HepG2 (cell line): ENCODE measurements around the gene CD19. TPM values are rescaled to one million over a fixed set of nuclear protein-coding genes. Genes with fewer than 3 reads are reported as not detected.

ENCODE experiments used
- DPF2 ChIP-seq: sonication (generic); formaldehyde crosslinking; IDR thresholded peaks from 2 replicates; pipeline ENCODE4 v1.4.0; 2020; ENCODE audit warnings: mild to moderate bottlenecking, low read depth, missing genetic modification reagents, borderline replicate concordance
- EP300 ChIP-seq, 3 experiments: sonication (generic) in 1 of 3; formaldehyde crosslinking in 1 of 3; IDR thresholded peaks; 2 replicates each; pipeline versions ENCODE4 v1.5.1 to v1.6.1; 2011 to 2020; ENCODE audit warnings: low read depth in 2 of 3, low read length in 2 of 3, borderline replicate concordance in 1 of 3, improper control_type of control experiment in 1 of 3, mild to moderate bottlenecking in 1 of 3, missing genetic modification reagents in 1 of 3, moderate library complexity in 1 of 3
- GZF1 ChIP-seq: sonication (generic); formaldehyde crosslinking; IDR thresholded peaks from 2 replicates; pipeline ENCODE4 v1.5.1; 2020; ENCODE audit warnings: mild to moderate bottlenecking, missing genetic modification reagents
- IKZF4 ChIP-seq: sonication (generic); formaldehyde crosslinking; IDR thresholded peaks from 2 replicates; pipeline ENCODE4 v1.5.1; 2020; ENCODE audit warnings: borderline replicate concordance, mild to moderate bottlenecking, low read depth, missing genetic modification reagents; ENCODE audit errors: not compliant biosample characterization
- JUNB ChIP-seq: sonication (generic); formaldehyde crosslinking; IDR thresholded peaks from 2 replicates; pipeline ENCODE4 v1.8.0; 2022; ENCODE audit warnings: missing genetic modification reagents, mild to moderate bottlenecking, borderline replicate concordance
- MXD4 ChIP-seq: IDR thresholded peaks from 2 replicates; pipeline ENCODE4 v1.6.1; 2016; ENCODE audit warnings: mild to moderate bottlenecking, missing biosample characterization, missing genetic modification reagents
- RAD21 ChIP-seq: fragments of 450-650 bp; formaldehyde crosslinking; IDR thresholded peaks from 2 replicates; pipeline ENCODE4 v1.5.0; 2020; ENCODE audit warnings: mild to moderate bottlenecking
- RFX1 ChIP-seq: fragments of 450-650 bp; IDR thresholded peaks from 2 replicates; pipeline ENCODE4 v1.6.1; 2017
- SAFB2 ChIP-seq: sonication (generic); formaldehyde crosslinking; IDR thresholded peaks from 2 replicates; pipeline ENCODE4 v1.5.1; 2020; ENCODE audit warnings: missing genetic modification reagents, low read depth, mild to moderate bottlenecking, borderline replicate concordance
- SMARCE1 ChIP-seq: fragments of 450-650 bp; IDR thresholded peaks from 2 replicates; pipeline ENCODE4 v1.6.1; 2017; ENCODE audit warnings: borderline replicate concordance
- SNAI1 ChIP-seq: sonication (generic); formaldehyde crosslinking; IDR thresholded peaks from 2 replicates; pipeline ENCODE4 v1.5.0; 2020; ENCODE audit warnings: mild to moderate bottlenecking, missing genetic modification reagents, borderline replicate concordance
- TAF15 ChIP-seq: fragments of 200-400 bp; formaldehyde crosslinking; IDR thresholded peaks from one replicate; pipeline ENCODE4 v1.6.1; 2018; ENCODE audit warnings: mild to moderate bottlenecking, low read depth, low read length; ENCODE audit not compliant: poor library complexity, severe bottlenecking
- TBX3 ChIP-seq: fragments of 450-650 bp; IDR thresholded peaks from 2 replicates; pipeline ENCODE4 v1.6.1; 2017; ENCODE audit warnings: antibody characterized with exemption, mild to moderate bottlenecking, inconsistent platforms, borderline replicate concordance
- TEAD2 ChIP-seq: sonication (generic); formaldehyde crosslinking; IDR thresholded peaks from 2 replicates; pipeline ENCODE4 v1.9.0; 2021; ENCODE audit warnings: missing genetic modification reagents
- ZFP62 ChIP-seq: sonication (generic); formaldehyde crosslinking; IDR thresholded peaks from 2 replicates; pipeline ENCODE4 v1.4.0; 2020; ENCODE audit warnings: missing genetic modification reagents
- ZNF121 ChIP-seq: sonication (generic); formaldehyde crosslinking; IDR thresholded peaks from 2 replicates; pipeline ENCODE4 v1.5.0; 2020; ENCODE audit warnings: mild to moderate bottlenecking, missing genetic modification reagents
- ZNF234 ChIP-seq: sonication (generic); formaldehyde crosslinking; conservative IDR thresholded peaks from 2 replicates; pipeline ENCODE4 v1.5.1; 2020; ENCODE audit warnings: mild to moderate bottlenecking, missing genetic modification reagents
- ZNF614 ChIP-seq: IDR thresholded peaks from 2 replicates; pipeline ENCODE4 v1.6.1; 2018; ENCODE audit warnings: missing biosample characterization, missing genetic modification reagents, inconsistent platforms, borderline replicate concordance
- ZNF616 ChIP-seq: sonication (generic); formaldehyde crosslinking; IDR thresholded peaks from 2 replicates; pipeline ENCODE4 v1.5.0; 2020; ENCODE audit warnings: low read depth, mild to moderate bottlenecking, missing genetic modification reagents
- ZNF816 ChIP-seq: sonication (generic); formaldehyde crosslinking; IDR thresholded peaks from 2 replicates; pipeline ENCODE4 v1.8.0; 2022; ENCODE audit warnings: missing genetic modification reagents, mild to moderate bottlenecking, borderline replicate concordance
- polyA plus RNA-seq, 8 experiments: library from polyadenylated mRNA; depleted of rRNA in 3 of 8; stranded (reverse) in 7 of 8; unstranded in 1 of 8; fragments of >200 nt; fragmentation: Illumina TruSeq in 4 of 8; extraction: Trizol in 4 of 8; gene quantifications; 2 replicates each; pipeline versions ENCODE4 v1.2.1 to v1.2.3, GENCODE V29; 2011 to 2016; ENCODE audit warnings: low read depth in 4 of 8, missing spikeins in 1 of 8, mixed read lengths in 1 of 8; ENCODE audit not compliant: insufficient read depth in 1 of 8
- total RNA-seq, 5 experiments: library from RNA; depleted of rRNA; stranded (reverse); fragments of >200 nt; fragmentation: Illumina TruSeq; extraction: Trizol; gene quantifications; 2 replicates each; pipeline ENCODE4 v1.2.3, GENCODE V29; 2016; ENCODE audit warnings: low read depth in 1 of 5
- TF ChIP-seq, protein P1 (sequence below): sonication (generic); formaldehyde crosslinking; IDR thresholded peaks from 2 replicates; pipeline ENCODE4 v1.4.0; 2020; ENCODE audit warnings: missing genetic modification reagents
- TF ChIP-seq, protein P2 (sequence below): sonication (generic); formaldehyde crosslinking; IDR thresholded peaks from 2 replicates; pipeline ENCODE4 v1.5.1; 2020; ENCODE audit warnings: mild to moderate bottlenecking, missing genetic modification reagents, moderate library complexity
- TF ChIP-seq, protein P3 (sequence below): IDR thresholded peaks from 2 replicates; pipeline ENCODE4 v1.6.1; 2016; ENCODE audit warnings: mild to moderate bottlenecking

CD19 gene
- total and polyA plus RNA-seq, 2 of the 13 experiments (the other 11 are each of a cell fraction or from before 2014, with no cell fraction given): 0.55 to 1.1 TPM

DNA sequence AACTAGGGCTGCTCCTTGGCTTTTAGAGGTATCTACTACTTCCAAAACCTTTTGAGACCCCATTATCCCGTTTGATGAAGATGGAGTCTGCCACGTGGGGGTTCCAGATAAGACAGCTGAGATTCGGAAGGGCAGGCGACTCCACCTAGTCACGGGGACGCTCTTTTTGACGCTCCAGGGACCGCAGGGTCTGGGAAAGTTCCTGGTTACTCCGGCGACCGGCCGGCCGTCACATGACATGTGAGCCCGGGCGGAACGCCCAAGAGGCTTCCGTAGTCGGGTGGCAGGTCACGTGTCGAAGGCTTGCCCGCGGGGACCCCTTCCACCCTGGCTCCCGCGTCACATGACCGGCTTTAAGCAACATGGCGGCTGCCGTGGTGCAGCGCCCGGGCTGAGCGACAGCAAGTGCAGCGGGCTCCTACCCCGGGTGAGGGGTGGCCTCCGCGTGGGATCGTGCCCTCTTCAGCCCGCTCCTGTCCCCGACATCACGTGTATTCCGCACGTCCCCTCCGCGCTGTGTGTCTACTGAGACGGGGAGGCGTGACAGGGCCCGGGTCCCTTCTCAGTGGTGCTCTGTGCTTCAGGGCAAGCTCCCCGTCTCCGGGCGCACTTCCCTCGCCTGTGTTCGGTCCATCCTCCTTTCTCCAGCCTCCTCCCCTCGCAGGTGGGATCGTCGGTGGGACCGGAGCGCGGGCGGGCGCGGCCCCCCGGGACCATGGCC, 42.8 kb downstream of the CD19 start, which contains the start of gene SPNS1 (continued):
- TF ChIP-seq, protein P1, sequence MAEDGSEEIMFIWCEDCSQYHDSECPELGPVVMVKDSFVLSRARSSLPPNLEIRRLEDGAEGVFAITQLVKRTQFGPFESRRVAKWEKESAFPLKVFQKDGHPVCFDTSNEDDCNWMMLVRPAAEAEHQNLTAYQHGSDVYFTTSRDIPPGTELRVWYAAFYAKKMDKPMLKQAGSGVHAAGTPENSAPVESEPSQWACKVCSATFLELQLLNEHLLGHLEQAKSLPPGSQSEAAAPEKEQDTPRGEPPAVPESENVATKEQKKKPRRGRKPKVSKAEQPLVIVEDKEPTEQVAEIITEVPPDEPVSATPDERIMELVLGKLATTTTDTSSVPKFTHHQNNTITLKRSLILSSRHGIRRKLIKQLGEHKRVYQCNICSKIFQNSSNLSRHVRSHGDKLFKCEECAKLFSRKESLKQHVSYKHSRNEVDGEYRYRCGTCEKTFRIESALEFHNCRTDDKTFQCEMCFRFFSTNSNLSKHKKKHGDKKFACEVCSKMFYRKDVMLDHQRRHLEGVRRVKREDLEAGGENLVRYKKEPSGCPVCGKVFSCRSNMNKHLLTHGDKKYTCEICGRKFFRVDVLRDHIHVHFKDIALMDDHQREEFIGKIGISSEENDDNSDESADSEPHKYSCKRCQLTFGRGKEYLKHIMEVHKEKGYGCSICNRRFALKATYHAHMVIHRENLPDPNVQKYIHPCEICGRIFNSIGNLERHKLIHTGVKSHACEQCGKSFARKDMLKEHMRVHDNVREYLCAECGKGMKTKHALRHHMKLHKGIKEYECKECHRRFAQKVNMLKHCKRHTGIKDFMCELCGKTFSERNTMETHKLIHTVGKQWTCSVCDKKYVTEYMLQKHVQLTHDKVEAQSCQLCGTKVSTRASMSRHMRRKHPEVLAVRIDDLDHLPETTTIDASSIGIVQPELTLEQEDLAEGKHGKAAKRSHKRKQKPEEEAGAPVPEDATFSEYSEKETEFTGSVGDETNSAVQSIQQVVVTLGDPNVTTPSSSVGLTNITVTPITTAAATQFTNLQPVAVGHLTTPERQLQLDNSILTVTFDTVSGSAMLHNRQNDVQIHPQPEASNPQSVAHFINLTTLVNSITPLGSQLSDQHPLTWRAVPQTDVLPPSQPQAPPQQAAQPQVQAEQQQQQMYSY: peak; percentile 74
- TF ChIP-seq SAFB2 (CRISPR knock-in tag) (0 out of 2 replicates have a peak, but pooled peaks have one; percentile 61), SNAI1 (CRISPR knock-in tag) (peak; percentile 93), MXD4 (peak; percentile 94), DPF2 (CRISPR knock-in tag) (no peak), GZF1 (CRISPR knock-in tag) (no peak), ZNF616 (no peak), ZNF234 (CRISPR knock-in tag) (no peak; the same call in 1 of the 2 replicates), RAD21 (peak; percentile 58; the same call in 1 of the 2 replicates), ZNF816 (CRISPR knock-in tag) (no peak), TAF15 (no peak), ZNF614 (no peak), RFX1 (peak; percentile 71; the same call in 1 of the 2 replicates), ZFP62 (CRISPR knock-in tag) (no peak), TEAD2 (CRISPR knock-in tag) (peak; percentile 88; the same call in 1 of the 2 replicates), IKZF4 (CRISPR knock-in tag) (no peak), ZNF121 (CRISPR knock-in tag) (no peak), EP300 (IDR thresholded peaks at IDR 0.05; ENCODE audit: low read depth in 2 of 2, low read length in 2 of 2) (peak in 1 of 2 experiments; percentile 42; a peak in 1 of 4 replicates), EP300 (CRISPR knock-in tag; IDR thresholded peaks at IDR 0.05; ENCODE audit: borderline replicate concordance) (no peak; the same call in 1 of the 2 replicates), TBX3 (peak; percentile 60; the same call in 1 of the 2 replicates), SMARCE1 (no peak), JUNB (CRISPR knock-in tag) (no peak)
- TF ChIP-seq, protein P2, sequence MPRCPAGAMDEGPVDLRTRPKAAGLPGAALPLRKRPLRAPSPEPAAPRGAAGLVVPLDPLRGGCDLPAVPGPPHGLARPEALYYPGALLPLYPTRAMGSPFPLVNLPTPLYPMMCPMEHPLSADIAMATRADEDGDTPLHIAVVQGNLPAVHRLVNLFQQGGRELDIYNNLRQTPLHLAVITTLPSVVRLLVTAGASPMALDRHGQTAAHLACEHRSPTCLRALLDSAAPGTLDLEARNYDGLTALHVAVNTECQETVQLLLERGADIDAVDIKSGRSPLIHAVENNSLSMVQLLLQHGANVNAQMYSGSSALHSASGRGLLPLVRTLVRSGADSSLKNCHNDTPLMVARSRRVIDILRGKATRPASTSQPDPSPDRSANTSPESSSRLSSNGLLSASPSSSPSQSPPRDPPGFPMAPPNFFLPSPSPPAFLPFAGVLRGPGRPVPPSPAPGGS (CRISPR knock-in tag): peak; percentile 71; the same call in 1 of the 2 replicates
- TF ChIP-seq, protein P3, sequence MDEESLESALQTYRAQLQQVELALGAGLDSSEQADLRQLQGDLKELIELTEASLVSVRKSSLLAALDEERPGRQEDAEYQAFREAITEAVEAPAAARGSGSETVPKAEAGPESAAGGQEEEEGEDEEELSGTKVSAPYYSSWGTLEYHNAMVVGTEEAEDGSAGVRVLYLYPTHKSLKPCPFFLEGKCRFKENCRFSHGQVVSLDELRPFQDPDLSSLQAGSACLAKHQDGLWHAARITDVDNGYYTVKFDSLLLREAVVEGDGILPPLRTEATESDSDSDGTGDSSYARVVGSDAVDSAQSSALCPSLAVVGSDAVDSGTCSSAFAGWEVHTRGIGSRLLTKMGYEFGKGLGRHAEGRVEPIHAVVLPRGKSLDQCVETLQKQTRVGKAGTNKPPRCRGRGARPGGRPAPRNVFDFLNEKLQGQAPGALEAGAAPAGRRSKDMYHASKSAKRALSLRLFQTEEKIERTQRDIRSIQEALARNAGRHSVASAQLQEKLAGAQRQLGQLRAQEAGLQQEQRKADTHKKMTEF: peak; percentile 99
